Activated naive CD8-positive, alpha-beta T cell treated with anti-CD3 and anti-CD28 coated beads for 36 hours (primary cell): ENCODE data around the gene SLC39A6. TPM values are rescaled to one million over a fixed set of nuclear protein-coding genes. Genes with fewer than 3 reads are reported as not detected.
A peak's percentile ranks its signal among the peaks of the same experiment; 100 is the strongest.
"Not testable (repeated sequence)": the region's sequence is repeated elsewhere in the genome, so short reads cannot be mapped to it uniquely, and the experiment has no call there.

Experiments
- DNase-seq: peaks from one replicate; pipeline ENCODE4 v3.0.0; 2021
- H3K27ac Mint-ChIP-seq: one replicate; pipeline ENCODE4 v1.8.0; 2022; ENCODE audit warnings: mild to moderate bottlenecking, moderate library complexity, mixed read lengths
- H3K27me3 Mint-ChIP-seq: one replicate; pipeline ENCODE4 v1.8.0; 2022; ENCODE audit warnings: mild to moderate bottlenecking, mixed read lengths
- H3K36me3 Mint-ChIP-seq: one replicate; pipeline ENCODE4 v1.8.0; 2021; ENCODE audit warnings: mild to moderate bottlenecking, mixed read lengths
- H3K4me1 Mint-ChIP-seq: one replicate; pipeline ENCODE4 v1.8.0; 2021; ENCODE audit warnings: mixed read lengths
- H3K4me3 Mint-ChIP-seq: one replicate; pipeline ENCODE4 v1.8.0; 2022; ENCODE audit warnings: mild to moderate bottlenecking, moderate library complexity, mixed read lengths
- H3K9me3 Mint-ChIP-seq: one replicate; pipeline ENCODE4 v1.8.0; 2022; ENCODE audit warnings: mixed read lengths
- total RNA-seq, 2 experiments: library from RNA; stranded (reverse); gene quantifications; one replicate each; pipeline ENCODE4 v1.2.3, GENCODE V29; 2021

SLC39A6 gene
- total RNA-seq, 2 experiments from 2014 or later = 30.9 to 31.2 TPM

GRCh38 chr18:36067055-36067957, 61.8 kb downstream of the SLC39A6 start, which contains the start of gene RPRD1A:
Gene RPRD1A, minus strand, starts transcription at chr18:36067559. Its CDS starts 155 bp downstream, at chr18:36067404.
- peaks cover 3% of the 10 kb centered on the region for H3K9me3 Mint-ChIP-seq
- H3K27ac Mint-ChIP-seq = peak within 1 kb of the TSS; percentile 85
- H3K36me3 Mint-ChIP-seq = peaks cover 18% of the 10 kb centered on the region
- no peaks in the 10 kb centered on the region for H3K27me3 Mint-ChIP-seq
- H3K4me3 Mint-ChIP-seq = peak within 1 kb of the TSS; percentile 96
- DNase-seq = peak; percentile 97
- peaks cover 25% of the 10 kb centered on the region for H3K4me1 Mint-ChIP-seq

GRCh38 chr18:36066686-36067054, 62.5 kb downstream of the SLC39A6 start:
- peak overlapping the region; percentile 85 for H3K27ac Mint-ChIP-seq

GRCh38 chr18:36066001-36066400, 63.1 kb downstream of the SLC39A6 start:
- Mint-ChIP-seq H3K27ac (no peak overlapping the region), H3K9me3 (peaks cover 3% of the 10 kb centered on the region), H3K27me3 (no peaks in the 10 kb centered on the region), H3K36me3 (peaks cover 23% of the 10 kb centered on the region), H3K4me1 (peaks cover 36% of the 10 kb centered on the region), H3K4me3 (peak overlapping the region; percentile 96)
- no peak for DNase-seq

More at GRCh38 chr18:36066686-36067054, 62.5 kb downstream of the SLC39A6 start:
- peaks cover 3% of the 10 kb centered on the region for H3K9me3 Mint-ChIP-seq
- H3K4me1 Mint-ChIP-seq = peaks cover 29% of the 10 kb centered on the region
- H3K36me3 Mint-ChIP-seq = peaks cover 20% of the 10 kb centered on the region
- no peak for DNase-seq
- no peaks in the 10 kb centered on the region for H3K27me3 Mint-ChIP-seq
- H3K4me3 Mint-ChIP-seq = peak overlapping the region; percentile 96

GRCh38 chr18:36064809-36065079, 64.4 kb downstream of the SLC39A6 start:
- H3K27ac Mint-ChIP-seq, H3K9me3 Mint-ChIP-seq, H3K27me3 Mint-ChIP-seq, H3K4me3 Mint-ChIP-seq, DNase-seq: not testable (repeated sequence)
- peaks cover 26% of the 10 kb centered on the region for H3K36me3 Mint-ChIP-seq
- H3K4me1 Mint-ChIP-seq = peaks cover 39% of the 10 kb centered on the region

- H3K4me3 Mint-ChIP-seq = no peak overlapping the region
- peaks cover 3% of the 10 kb centered on the region for H3K9me3 Mint-ChIP-seq
- no peak for DNase-seq
- no peaks in the 10 kb centered on the region for H3K27me3 Mint-ChIP-seq
- no peak overlapping the region for H3K27ac Mint-ChIP-seq
- peaks cover 26% of the 10 kb centered on the region for H3K36me3 Mint-ChIP-seq
- peaks cover 39% of the 10 kb centered on the region for H3K4me1 Mint-ChIP-seq
Measured at GRCh38 chr18:36064027-36064808, 64.9 kb downstream of the SLC39A6 start.

- peaks cover 27% of the 10 kb centered on the region for H3K36me3 Mint-ChIP-seq
- no peak for DNase-seq
- H3K9me3 Mint-ChIP-seq = peaks cover under 1% of the 10 kb centered on the region
- H3K27me3 Mint-ChIP-seq = no peaks in the 10 kb centered on the region
- H3K4me3 Mint-ChIP-seq = no peak overlapping the region
- no peak overlapping the region for H3K27ac Mint-ChIP-seq
- peaks cover 33% of the 10 kb centered on the region for H3K4me1 Mint-ChIP-seq
Measured at GRCh38 chr18:36058674-36059073, 70.5 kb downstream of the SLC39A6 start.

Other genes starting within 250 kb of the SLC39A6 start
- gene RPRD1A, start 61.8 kb downstream of the SLC39A6 start, total RNA-seq = 10 to 100 TPM; 30.0 to 32.5 TPM
- 10 to 100 TPM; 93.4 to 98.2 TPM for gene ELP2, start 559 bp upstream of the SLC39A6 start, total RNA-seq
- under 1 TPM; 0.14 to 0.16 TPM for gene MOCOS, start 58.2 kb upstream of the SLC39A6 start, total RNA-seq
- not detected for gene FHOD3, start 168.4 kb upstream of the SLC39A6 start, total RNA-seq